G401.6 (cell line): ENCODE data around the gene SOCS7.

Experiments
- FAIRE-seq: peaks from 2 replicates; lab custom pipeline; 2012; peaks lifted over from hg19 to GRCh38; lab: Jason Lieb, UNC

SOCS7 gene

DNA sequence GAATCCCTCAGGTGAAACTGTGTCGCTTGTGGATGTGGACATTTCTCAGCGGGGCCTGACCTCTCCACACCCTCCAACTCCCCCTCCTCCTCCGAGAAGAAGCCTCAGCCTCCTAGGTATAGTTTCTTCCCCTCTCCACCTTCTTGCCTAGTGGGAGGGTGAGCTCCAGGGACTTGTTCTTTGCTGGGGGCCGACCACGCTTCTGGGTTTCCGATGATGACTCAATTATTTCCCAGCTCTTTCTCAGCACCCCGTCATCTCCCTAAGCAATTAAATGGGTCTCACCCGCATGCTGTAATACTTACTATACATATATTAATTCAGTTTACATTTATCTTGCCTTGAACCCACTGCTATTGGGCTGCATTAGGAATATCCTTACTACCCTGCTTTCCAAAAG is 13.1 kb downstream of the SOCS7 start:
- no peak for FAIRE-seq

DNA sequence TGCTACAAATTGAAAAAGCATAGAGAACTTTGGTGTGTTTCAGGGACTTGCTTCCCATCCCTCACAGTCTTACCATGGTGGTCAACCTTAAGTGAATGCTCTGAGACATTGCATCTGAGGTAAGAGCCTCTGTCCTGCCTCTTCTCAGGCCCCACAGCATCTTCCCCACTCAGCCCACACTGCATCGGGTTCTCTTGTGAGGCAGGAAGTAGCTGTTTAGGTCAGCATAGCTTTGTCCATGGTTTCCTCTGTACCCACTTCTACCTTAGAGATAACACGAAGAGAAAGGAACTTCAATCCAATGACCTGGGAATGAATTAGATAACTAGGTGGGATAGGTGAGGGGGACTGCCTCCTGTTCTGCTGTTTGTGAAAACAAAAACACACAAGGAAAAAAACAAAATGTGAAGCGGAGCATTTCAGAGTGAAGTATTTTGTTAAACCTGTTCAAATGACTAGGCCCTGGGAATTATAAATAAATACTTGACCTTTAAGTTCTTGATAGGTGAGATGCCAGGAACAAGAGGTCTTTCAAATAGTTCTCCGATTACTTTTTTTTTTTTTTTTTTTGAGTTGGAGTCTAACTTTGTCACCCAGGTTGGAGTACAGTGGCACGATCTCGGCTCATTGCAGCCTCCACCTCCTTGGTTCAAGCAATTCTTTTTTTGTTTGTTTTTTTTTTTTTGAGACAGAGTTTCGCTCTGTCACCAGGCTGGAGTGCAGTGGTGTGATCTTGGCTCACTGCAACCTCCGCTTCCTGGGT is 17.7 kb downstream of the SOCS7 start:
- no peak for FAIRE-seq

DNA sequence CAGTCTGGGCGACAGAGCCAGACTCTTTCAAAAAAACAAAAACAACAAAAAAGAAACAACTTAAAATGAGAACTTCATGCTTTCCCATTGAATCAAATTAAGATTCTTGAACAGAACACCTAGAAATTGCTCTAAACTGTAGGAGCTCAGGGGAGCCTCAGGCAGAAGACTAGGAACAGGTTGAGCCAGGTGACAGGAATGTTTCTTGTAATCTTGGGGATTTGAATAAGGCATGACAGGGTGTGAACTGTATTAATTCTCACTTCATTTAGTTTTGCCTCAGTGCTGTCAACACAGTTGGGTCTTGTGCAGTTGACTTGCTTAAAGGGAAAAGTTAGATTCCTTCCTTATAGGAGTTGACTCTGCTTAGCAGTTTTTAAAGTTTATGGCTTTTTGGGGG is 27.8 kb downstream of the SOCS7 start:
- no peak for FAIRE-seq

DNA sequence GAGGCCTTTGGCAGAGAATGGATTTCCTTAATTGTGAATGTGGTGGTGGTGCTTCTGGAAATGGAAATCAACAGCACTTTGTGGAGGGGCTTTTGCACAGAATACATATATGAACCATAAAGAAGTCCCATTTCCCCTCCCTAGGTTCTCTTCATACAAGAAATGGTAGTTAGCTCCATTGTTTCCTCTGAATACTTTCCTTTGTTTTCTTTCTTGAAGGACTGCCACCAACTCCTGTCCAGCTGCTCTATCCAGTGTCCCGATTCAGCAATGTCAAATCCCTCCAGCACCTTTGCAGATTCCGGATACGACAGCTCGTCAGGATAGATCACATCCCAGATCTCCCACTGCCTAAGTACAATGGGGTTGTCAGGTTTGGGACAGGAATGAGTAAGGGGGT is 43.4 kb downstream of the SOCS7 start:
- FAIRE-seq = no peak

DNA sequence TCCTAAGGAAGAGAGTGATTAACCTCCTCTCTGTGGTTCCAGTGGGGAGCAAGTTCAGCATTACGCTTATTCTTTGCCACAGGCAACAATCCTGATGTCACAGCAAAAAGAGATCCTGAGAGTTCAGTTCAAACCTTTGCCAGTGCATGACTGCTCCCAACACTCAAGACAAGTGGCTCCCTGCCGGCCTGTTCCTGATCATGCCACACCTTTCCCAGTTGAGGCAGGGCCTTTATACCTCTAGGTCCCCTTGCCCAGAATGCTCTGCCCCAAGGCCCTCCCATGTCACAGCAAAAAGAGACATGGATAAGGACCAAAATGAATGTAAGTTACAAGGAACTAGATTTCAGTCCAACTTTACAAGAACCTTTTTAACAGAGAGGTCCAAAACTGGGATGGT is 45.6 kb downstream of the SOCS7 start:
- no peak for FAIRE-seq

DNA sequence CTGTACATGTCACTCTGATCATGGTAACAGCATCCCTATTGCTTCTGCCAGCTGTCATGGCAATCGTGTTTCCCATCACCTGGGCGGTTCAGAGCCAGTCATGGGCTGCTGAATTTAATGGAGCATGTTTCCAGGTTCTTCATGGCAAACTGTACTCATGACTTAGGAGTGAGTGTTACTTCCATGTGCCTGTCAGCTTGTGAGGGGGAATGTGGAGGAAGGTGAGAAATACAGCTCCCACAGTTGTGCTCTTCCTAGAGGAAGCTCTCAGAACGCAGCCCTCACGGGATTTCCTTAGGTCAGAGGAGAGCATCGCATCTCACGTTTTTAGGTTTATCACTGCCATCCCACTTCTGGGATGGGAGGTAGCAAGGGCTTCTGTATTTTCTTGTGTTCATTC is 48.6 kb downstream of the SOCS7 start:
- no peak for FAIRE-seq

DNA sequence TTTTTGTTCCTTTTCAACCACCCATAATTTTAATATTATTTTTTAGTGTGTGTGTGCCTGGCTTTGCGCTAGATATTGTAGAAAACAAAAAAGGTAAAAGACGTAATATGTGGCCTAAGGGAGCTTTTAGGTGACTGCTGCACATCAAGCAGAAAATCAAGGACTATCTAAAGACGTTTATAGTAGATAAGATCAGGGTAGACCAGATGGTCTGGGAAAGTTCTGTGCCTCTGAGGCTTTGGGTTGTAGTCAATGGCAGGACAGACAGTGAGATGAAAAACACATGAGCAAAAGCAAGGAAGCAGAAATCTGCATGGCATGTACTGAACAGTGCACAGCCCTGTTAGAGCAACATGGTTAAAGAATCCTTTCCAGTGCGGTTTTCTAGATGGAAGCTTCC is 49.8 kb downstream of the SOCS7 start:
- FAIRE-seq = no peak

DNA sequence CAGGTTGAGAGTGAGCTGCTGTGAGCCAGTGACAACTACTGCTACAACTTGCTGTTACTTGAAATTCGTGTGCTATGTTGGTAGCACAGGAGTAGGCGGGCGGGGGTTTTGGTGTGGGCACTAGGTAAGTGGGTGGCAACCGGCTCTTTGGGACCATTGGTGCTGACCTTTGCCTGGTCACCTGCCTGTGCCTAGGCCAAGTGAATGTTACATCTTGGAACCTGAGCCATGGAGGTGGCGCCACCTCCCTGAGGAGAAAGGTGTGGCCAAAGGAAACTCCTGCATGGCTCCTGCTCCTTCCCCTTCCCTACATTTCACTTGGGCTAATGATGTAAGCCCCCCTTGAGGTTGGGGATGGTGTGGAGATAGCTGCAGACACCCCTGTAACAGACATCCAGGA is 51.3 kb downstream of the SOCS7 start:
- FAIRE-seq = no peak

DNA sequence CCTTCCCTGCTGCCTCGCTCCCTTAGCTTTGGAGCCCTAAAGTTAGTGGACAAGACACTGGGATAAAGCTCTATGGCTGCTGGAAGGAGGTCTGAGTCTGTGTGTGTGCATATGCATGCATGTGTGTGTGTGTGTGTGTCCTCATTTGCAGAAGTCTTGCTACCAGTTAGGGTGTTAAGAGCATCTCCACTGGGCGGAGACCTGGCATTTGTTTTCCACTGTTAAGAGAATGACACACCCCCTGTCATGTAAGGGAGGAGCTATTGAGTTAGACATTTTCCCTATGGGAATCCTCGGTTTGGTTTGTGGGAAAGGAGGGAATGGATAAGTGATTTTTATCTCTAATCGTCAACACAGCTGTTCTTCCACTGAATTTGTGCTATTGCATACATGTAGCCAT is 51.8 kb downstream of the SOCS7 start:
- no peak for FAIRE-seq

DNA sequence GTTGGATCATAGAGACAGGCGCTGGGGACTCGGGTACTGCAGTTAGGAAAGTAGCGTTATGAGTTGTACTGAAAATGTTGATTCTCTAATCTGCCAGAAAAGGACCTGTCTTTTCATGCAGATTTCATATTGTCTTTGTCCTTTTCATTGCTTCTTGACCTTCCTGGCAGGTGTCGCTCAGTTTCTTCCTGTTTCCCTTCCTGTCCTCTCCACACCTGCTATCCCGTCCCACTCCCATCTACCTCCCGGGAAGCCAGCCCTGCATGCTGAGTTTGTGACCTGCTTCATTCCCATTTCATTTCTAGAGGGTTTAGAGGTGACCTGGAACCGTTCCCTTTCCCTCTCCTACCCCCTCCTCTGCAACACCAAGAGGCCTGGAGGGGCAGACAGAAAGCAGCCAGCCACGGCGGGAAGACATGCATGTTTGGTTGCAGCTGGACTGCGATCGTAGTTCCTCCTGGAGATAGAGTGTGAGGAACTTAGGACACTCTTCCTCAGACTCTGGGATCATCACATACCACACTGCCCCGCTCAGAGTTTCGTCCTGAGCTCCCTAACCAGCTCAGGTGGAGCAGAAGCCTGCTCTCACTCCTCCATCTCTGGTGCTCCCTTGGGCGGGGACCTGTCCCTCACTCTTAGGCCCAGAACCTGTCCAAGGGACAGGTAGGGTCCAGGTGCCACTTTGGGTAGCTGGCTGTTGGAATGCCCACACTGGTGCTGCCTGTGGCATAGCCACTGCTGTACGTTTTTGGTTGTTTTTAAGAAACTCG is 52.7 kb downstream of the SOCS7 start:
- no peak for FAIRE-seq

DNA sequence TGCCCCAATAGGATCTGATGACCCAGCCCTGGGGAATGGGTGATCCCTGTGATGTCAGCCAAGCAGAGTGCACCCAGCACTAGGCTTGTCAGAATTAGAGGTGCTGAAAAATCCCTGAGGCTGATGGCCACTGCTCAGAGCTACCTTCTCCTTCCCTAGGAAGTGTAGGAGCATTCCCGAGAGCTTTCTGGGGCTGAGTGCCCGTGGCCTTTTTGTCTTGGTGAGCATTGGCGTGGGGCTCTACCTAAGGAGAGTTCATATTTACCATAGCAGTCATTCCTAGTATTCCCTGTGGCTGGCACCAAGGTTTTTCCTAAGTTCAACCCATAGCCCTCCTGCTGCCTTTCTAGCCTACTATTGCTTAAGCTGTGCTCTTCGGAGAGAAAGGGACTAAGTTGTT is 54.0 kb downstream of the SOCS7 start:
- no peak for FAIRE-seq

DNA sequence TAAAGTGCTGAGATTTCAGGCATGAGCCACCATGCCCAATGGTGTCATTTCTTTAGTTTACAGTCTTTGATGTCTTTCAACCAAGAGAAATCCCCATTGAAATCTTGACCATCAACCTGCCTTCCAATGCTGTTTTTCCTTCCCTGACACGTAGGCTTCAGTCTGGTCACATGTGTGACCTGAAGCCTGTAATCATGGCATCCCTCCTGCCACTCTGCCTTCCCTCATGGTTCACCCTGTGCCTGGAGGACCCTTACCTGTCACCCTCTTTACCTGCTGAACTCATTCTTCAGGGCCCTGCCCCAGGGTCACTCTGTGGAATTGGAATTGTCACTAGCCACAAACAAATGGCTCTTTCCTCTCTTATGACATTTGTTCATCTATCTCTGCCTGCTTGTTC is 58.6 kb downstream of the SOCS7 start:
- FAIRE-seq = no peak

DNA sequence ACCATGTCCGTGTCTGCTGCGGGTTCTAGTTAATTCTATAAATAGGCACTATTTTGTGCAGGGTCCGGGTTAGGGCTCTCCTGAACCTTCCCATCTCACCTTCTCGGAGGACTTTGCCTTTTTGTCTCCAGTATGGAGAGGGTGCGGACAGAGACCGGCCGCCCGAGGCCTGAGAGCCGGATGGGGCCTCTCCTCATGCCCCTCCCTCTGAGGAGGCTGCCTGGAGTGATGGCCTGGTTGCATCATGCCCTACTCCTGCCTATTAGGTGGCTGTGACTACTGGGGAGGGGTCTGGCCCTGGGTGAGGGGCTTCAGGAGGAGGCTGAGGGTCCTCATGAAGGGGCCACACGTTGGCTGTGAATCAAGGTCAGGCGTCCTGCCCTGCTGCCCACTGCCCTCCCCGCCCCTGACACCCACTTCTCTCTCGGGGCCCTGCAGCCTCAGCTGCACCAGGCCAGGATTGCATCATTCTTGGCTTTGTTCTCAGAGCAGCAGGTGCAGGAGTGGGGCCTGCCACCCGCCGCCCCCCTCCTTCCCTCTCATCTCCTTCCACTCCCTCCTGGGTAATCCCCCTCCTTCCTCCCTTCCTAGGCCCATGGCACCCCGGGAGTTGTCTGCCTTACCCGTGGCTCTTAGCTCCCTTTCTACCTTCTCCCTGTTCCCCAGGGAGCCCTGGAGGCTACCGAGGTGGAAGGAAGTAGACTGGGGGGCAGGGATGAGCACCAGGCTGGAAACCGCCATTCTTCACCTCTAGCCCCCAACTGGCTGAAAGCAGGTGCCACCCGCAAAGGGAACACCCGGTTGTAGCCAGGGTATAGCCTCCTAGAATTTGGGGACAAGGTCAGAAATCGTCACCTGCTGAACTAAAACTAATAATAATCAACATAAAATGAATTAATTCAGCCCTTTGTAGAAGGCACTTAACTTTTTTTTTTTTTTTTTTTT is 63.9 kb downstream of the SOCS7 start:
- FAIRE-seq = no peak

DNA sequence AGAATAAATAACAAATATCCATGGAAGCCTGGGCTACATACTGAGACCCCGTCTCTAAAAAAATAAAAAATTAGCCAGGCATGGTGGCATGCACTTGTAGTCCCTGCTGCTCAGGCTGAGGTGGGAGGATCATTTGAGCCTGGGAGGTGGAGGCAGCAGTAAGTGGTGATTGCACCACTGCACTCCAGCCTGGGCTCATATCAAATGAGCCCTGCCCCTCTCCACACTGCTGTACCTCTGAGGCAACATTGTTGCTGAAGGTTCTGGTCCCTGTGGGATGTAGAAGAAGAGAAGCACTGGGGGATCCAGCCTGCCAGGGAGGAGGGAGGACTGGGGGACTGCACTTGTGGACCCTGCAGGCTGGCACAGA is 65.2 kb downstream of the SOCS7 start:
- FAIRE-seq = no peak

DNA sequence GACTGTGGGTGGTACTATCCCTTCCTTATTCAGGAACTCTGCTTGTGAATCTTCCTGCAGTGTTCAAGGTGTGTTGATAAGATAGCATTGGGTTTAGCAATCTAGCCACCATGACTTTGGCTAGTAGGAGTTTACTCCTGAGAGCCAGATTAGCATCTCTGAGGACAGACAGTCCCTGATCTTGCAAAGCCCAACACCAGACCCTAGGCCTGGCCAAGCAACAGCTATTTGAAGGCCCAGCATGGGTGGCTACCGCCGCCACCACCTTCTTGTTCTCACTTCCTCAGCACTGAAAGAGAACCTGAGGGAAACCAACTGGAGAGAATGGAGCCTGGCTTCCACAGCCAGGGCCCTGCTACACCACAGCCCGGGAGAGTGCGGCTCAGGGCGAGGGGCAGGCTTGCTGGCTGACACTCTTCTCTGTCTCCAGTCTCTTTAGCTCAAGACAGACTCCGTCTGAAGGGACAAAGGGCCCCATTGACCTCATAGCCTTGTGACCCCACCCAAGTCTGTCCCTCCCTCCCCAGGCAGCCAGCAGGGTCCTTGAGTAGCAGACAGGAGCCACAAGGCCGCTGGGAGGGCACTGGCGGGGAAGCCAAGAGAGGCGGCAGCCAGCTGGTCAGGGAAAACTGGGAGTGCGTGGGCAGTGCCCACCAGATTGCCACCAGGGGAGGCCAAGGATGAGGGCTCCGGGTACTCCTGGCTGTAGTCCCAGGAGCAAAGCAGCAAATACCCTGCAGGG is 65.7 kb downstream of the SOCS7 start:
- FAIRE-seq = no peak

DNA sequence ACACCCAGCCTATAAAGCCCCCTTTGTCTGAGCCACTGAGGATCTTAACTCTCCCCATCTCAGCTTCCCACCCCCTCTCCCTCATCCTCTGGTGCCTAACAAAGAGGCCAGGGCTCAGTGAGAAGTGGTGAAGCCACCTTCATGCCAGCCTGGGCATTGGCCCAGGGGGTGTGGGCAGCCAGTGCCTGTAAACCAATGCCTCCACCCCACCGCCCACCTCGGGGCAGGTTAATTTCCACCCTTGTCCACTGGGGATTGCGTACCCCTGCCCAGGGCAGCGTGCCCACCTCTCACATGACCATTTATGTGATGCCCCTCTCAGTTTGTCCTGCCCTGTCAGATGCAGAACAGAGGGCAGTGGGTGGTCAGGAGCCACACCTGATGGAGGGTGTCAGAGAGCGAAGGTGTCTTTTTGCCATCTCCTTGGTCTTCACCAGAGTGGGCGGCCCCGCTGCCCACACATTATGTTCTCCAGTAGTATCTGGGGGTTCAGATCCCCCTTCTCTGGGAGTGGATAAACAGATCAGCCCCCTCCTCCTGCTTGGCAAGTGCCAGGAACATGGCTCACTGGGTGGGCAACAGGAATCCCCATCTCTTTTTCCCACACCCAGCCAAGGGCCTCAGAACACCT is 66.5 kb downstream of the SOCS7 start:
- FAIRE-seq = no peak

DNA sequence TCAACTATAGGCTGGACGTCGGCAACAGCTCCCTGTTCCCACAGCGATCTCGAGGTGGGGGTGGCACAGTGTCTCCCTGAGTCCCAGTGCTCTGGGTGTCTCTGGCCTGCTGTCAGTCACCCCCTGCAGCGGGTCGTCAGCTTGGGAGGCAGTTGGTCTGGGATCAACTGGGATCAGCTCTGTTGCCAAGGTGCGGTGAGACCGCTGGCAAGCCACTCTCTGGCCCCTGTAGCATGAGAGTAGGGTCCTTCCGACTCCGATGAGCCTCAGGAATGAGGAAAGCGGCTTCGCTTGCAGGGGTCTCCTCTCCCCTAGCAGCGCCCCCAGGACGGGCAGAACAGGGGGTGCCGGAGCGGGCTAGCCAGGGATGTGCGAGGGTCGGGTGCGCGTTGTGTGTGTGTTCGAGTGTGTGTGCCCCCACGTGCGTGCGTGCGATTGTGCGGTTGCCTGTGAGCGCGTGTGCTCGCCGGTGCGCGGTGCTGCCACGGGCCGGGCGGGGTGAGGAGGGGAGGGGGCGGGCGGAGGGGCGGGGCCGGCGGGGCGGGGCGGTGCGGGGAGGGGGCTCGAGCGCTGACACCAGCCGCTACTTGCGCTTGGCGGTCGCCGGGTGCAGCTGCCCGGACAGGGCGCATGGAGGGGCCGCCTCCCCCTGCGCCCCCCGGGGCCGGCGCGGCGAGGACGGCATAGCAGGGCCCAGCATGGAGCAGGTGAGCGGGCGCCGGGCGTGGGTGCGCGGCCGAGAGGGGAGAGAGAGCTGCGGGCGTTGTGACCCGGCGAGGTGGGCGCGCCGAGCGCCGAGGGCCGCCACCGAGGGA is 67.3 kb downstream of the SOCS7 start:
- no peak for FAIRE-seq

DNA sequence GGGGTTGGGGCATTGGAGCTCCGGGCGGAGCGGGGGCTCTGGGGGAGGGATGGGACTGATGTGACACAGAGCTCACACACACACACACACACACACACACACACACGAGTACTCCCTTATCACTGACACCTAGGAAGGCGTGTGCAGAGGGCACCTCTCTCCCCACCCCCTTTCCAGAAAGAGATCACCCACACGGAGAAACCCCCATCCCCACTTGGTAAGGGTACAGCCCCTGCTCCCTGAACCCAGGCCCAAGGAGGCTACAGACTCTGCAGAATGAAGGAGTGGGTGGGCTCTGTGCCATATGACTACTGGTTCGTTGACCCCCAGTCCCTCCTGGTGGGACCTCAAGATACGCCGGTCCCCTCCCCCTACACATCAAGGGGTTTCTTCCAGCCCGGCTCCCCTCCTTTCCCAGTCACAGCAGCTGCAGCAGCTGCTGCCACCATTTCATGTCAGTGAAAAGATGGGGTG is 67.9 kb downstream of the SOCS7 start:
- FAIRE-seq = no peak

DNA sequence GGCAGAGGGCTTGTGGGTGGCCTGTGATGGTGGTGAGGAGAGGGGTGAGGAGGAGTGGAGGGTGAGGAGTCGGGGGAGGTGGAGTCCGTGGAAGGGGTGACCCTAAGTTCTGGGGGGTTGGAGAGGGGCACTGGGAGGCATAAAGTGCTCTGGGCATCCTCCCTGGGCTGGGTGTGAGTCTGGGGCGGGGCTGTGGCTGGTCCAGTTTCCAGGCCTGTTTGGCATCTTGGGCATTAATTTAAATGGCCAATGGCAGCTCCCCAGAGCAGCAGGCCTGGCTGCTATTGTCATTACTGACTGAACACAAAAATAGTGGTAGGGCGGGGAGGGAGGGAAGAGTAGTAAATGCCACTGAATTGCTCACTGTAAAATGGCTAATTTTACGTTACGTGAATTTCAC is 68.9 kb downstream of the SOCS7 start:
- no peak for FAIRE-seq

DNA sequence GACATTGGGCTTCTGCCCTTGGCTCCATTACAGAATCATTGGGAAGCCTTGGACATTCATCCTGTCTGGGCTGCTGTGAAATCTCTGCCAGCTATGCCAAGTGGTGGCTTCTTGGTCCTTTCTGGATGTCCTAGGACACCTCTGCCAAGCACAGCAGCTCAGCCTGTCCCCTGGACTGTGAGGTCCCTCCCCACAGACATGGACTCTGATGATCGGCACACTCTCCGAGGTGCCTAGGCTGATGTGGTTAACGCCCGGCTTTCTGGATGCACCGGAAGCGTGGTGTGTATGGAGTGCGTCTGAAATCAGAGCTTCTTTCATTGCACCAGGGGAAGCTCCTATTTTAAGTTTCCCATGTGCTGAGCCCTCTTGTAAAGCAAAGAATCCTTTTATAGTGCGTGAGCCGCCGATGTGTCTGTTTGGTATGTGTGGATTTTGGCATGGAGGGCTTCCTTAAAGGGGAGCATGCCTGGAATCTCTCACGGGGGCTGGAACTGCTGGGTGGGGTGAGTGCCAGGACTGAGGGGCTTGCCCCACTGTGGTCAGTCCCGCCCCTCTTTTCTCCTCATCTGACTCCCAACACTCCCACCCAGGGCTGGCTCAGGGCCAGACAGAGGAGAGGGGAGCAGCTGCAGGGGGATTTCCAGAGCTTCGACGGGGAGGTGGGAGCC is 69.7 kb downstream of the SOCS7 start:
- no peak for FAIRE-seq
